GM18508 (cell line): ENCODE results near the gene PRKCD.
"Not testable (repeated sequence)": the region's sequence is repeated elsewhere in the genome, so short reads cannot be mapped to it uniquely, and the experiment has no call there.

Experiments
- ATAC-seq: cut with Tn5 transposase; IDR thresholded peaks from one replicate; pipeline ENCODE4 v1.9.1; 2021; ENCODE audit warnings: moderate number of reproducible peaks; ENCODE audit not compliant: insufficient read depth, unreplicated experiment

Gene PRKCD

GRCh38 chr3:53139906-53140846 is 20.8 kb upstream of the PRKCD start:
- no peak for ATAC-seq

- ATAC-seq: no peak
These were observed 19.9 kb upstream of the PRKCD start for GRCh38 chr3:53140847-53141845.

GRCh38 chr3:53142986-53143385 is 18.0 kb upstream of the PRKCD start:
- no peak for ATAC-seq

- no peak for ATAC-seq
These were observed 16.6 kb upstream of the PRKCD start for GRCh38 chr3:53144446-53144845.

- no peak for ATAC-seq
These were observed 15.9 kb upstream of the PRKCD start for GRCh38 chr3:53144862-53145712.

GRCh38 chr3:53145713-53146080 is 15.3 kb upstream of the PRKCD start:
- no peak for ATAC-seq

GRCh38 chr3:53146319-53146891 is 14.6 kb upstream of the PRKCD start:
- no peak for ATAC-seq

- no peak for ATAC-seq
These were observed 13.7 kb upstream of the PRKCD start for GRCh38 chr3:53147151-53147902.

- no peak for ATAC-seq
These were observed 13.1 kb upstream of the PRKCD start for GRCh38 chr3:53147903-53148400.

GRCh38 chr3:53149006-53149690 is 11.9 kb upstream of the PRKCD start:
- ATAC-seq: no peak

- ATAC-seq: no peak
These were observed 11.3 kb upstream of the PRKCD start for GRCh38 chr3:53149699-53150098.

GRCh38 chr3:53150247-53151085 is 10.5 kb upstream of the PRKCD start:
- ATAC-seq: no peak

GRCh38 chr3:53151086-53151438 is 9.9 kb upstream of the PRKCD start:
- not testable (repeated sequence) for ATAC-seq

- ATAC-seq: no peak
These were observed 9.5 kb upstream of the PRKCD start for GRCh38 chr3:53151465-53151864.

GRCh38 chr3:53151870-53152660 is 8.9 kb upstream of the PRKCD start:
- no peak for ATAC-seq

- no peak for ATAC-seq
These were observed 7.7 kb upstream of the PRKCD start for GRCh38 chr3:53153264-53153823.
